PFSK-1 (cell line): Measurements from ENCODE around the gene CFAP70.

Experiments used
- FOXP2 ChIP-seq: optimal IDR thresholded peaks from 2 replicates; pipeline ENCODE3; 2011; ENCODE audit warnings: borderline replicate concordance, control low read depth, inconsistent platforms; ENCODE audit not compliant: insufficient read depth; ENCODE audit errors: extremely low read length, extremely low read depth
- REST ChIP-seq, 2 experiments: IDR thresholded peaks; 2 replicates each; pipeline versions ENCODE4 v1.6.1 to v1.8.0; 2011 to 2012; ENCODE audit warnings: low read depth in 2 of 2, low read length in 2 of 2, control low read depth in 1 of 2, inconsistent platforms in 1 of 2, mild to moderate bottlenecking in 1 of 2, moderate library complexity in 1 of 2; ENCODE audit not compliant: insufficient read depth in 1 of 2

GRCh38 chr10:73210395-73211105 lies 148.1 kb downstream of the CFAP70 start:
- TF ChIP-seq REST (IDR thresholded peaks at IDR 0.05; ENCODE audit: insufficient read depth in 1 of 2, low read depth in 2 of 2, low read length in 2 of 2), result no peak
- TF ChIP-seq FOXP2, result no peak
